HFF-Myc (cell line): ENCODE results near the gene LRCH1.

Experiments
- DNase-seq: peaks from one replicate; pipeline ENCODE4 v3.0.0-alpha.2; 2011; ENCODE audit warnings: low read depth; ENCODE audit errors: extremely low read depth
- H3K4me3 ChIP-seq: replicated peaks from 2 replicates; pipeline ENCODE4 v1.5.1; 2011; ENCODE audit warnings: low read depth, mild to moderate bottlenecking, control low read depth, low read length
- TF ChIP-seq, protein P1 (sequence below): IDR thresholded peaks from 2 replicates; pipeline ENCODE4 v1.5.1; 2012; ENCODE audit warnings: mild to moderate bottlenecking, low read depth, low read length, control low read depth; ENCODE audit errors: missing control alignments

The LRCH1 gene

DNA sequence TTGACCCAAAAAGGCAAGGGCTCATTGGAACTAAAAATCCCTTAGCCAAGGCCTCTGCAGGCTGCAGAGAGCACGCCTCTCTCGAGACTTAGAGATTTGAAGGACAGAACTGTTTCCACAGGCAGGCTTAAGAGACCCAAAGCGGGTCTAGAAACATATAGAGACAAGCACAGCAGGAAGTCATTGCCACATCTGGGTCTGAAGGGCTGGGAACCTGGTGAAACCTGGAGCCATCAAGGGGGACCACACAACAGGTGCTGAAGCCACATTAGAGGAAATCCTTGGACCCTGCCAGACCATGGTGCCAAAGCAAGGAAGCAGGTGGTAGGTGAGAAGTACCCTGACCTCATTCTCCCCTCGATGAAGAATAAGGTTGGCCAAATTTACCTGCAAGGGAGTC lies 33.8 kb upstream of the LRCH1 start:
- TF ChIP-seq, protein P1, sequence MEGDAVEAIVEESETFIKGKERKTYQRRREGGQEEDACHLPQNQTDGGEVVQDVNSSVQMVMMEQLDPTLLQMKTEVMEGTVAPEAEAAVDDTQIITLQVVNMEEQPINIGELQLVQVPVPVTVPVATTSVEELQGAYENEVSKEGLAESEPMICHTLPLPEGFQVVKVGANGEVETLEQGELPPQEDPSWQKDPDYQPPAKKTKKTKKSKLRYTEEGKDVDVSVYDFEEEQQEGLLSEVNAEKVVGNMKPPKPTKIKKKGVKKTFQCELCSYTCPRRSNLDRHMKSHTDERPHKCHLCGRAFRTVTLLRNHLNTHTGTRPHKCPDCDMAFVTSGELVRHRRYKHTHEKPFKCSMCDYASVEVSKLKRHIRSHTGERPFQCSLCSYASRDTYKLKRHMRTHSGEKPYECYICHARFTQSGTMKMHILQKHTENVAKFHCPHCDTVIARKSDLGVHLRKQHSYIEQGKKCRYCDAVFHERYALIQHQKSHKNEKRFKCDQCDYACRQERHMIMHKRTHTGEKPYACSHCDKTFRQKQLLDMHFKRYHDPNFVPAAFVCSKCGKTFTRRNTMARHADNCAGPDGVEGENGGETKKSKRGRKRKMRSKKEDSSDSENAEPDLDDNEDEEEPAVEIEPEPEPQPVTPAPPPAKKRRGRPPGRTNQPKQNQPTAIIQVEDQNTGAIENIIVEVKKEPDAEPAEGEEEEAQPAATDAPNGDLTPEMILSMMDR, result no peak
- no peak for DNase-seq
- H3K4me3 ChIP-seq, result no peak overlapping the region

DNA sequence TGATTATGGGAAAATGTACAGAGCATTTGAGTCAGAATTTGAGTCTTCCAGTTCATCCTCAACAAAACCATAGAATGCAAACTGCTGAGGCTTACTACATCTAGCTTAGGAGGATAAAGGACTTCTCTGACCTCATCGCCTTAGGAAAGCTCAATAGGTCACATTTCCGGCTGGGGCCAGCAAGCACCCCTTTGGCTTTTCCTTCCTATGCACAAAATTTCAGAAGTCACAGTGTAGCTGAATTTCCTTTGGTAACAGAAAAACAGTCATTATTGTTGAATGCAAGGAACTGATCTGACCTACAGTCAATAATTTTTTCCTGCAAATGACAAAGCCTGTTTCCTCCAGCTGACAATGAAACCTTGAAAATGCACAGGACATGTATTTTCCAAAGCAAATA lies 32.8 kb upstream of the LRCH1 start:
- H3K4me3 ChIP-seq, result no peak overlapping the region
- DNase-seq, result no peak

DNA sequence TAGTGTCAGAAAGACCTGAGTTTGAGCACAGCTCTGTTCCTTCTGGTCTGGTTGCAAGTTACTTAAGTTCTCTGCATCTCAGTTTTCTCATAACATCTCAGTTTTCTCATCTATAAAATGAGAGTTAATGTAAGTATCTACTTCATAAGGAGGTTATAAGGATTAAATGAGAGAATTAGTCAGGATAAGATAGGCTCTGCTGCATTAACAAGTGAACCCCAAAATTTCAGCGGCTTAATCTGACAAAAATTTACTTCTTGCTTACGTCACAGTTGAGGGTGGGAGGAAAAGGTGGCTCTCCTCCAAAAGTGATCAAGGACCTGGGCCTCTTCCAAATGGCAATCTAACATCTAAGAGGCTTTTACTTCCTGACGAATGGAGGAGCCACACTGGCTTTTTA lies 31.5 kb upstream of the LRCH1 start:
- no peak overlapping the region for H3K4me3 ChIP-seq
- TF ChIP-seq, protein P1, result no peak
- no peak for DNase-seq

More for the DNA sequence above, 32.8 kb upstream of the LRCH1 start:
- TF ChIP-seq, protein P1, result no peak

DNA sequence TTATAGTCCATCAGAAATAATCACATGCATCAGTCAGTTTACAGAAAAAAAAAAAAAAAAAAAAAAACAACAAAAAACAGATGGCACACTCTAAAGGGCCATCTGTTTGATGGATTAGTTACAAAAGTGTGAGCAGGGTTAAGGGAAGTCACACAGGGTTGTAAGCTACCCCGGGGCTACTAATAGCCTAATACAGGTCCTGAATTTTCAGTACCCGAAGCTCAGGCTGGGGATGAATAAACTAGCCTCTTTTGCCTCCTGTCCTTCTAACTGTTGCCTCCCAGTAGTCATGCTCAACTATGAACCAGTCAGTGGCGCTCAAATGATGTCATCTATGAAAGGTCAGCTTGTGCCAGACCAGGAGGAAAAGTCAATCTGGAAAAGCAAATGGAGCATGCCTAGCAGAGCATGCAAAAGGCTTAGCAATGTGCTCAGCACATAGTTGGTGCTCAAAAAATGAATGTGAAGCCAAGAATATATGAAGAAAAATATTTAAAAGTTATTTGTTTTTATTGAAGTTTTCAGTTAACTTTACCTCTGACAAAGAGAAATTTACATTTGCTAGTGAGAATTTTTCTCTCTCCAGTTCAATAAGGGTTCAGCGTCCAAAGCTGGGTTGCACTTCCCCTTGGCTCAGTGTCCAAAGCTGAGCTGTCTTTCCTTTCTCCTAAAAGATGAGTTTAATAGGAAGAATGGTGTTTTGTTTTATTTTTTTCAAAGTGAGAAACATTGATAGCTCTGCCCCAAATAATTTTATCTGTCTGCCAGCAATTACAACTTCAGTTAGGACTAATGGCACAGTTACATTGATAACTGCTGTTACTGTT lies 30.8 kb upstream of the LRCH1 start:
- no peak overlapping the region for H3K4me3 ChIP-seq
- no peak for DNase-seq
- TF ChIP-seq, protein P1, result no peak

DNA sequence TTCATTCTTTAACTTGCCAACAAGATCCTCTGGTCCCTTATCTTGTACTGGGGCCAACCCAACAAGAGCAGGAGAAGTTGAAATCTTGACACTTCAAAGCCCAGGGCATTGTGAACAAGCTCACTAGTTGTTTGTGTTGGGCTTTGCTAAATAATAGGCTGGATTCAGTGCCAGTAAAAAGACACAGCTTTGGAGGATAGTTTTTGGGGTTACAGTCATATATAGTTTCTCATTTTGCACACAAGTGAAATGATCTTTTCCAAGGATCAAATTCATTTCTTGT lies 30.3 kb upstream of the LRCH1 start:
- DNase-seq, result no peak
- no peak overlapping the region for H3K4me3 ChIP-seq
- TF ChIP-seq, protein P1, result no peak

DNA sequence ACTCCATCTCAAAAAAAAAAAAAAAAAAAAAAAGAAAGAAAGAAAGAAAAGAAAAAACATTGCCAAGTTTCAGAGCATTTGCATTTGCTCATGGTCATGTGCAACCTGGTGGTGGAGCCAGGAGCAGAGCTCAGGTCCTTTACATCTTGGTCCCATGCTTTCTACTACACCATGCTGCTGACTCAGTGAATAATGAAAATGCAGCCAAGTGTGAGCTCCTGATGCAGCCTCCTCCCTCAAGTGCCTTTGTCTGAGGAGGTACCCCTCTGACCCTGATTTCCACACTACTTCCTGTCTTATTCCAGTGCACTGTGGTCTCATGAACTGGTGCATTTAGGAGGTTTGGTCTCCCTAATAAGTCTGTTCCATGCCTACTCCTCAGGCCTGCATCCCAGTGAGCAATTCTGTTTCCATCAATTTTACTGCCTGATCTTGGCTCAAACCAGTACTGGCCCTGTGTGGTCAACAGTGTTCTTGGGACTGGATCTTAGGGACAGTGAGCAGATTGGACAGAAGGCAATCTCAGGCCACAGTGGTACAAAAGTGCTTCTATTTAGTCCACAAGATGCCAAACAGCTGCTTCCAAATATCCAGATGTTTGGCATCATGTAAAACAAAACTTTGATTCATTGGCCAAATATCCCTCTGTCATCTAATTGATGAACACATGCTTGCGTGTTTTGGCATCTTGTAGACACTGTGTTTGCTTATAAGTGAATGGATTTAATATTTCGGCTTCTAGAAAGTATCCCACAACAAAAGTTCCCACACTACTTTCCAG lies 28.8 kb upstream of the LRCH1 start:
- H3K4me3 ChIP-seq, result no peak overlapping the region
- TF ChIP-seq, protein P1, result no peak
- no peak for DNase-seq
